NCI-H1436 treated with DMSO at 0.1 percent for 48 hours (cell line): ENCODE results near the gene CEP290.

ENCODE experiments used
- DNase-seq: peaks from one replicate; lab custom pipeline; 2025; lab: John Stamatoyannopoulos, UW

The CEP290 gene

GRCh38 chr12:88141774-88142609 is at the start of gene CEP290, which contains the start of gene TMTC3:
Gene CEP290, minus strand, starts transcription at chr12:88142088. Its CDS starts 781 bp downstream, at chr12:88141307.
Gene TMTC3, plus strand, starts transcription at chr12:88142307. Its CDS starts 6,009 bp downstream, at chr12:88148316.
- DNase-seq = peak; percentile 98

GRCh38 chr12:88188180-88188579 is 46.3 kb upstream of the CEP290 start:
- no peak for DNase-seq

GRCh38 chr12:88187571-88187970 is 45.7 kb upstream of the CEP290 start:
- no peak for DNase-seq

- DNase-seq = no peak
These were observed 44.1 kb upstream of the CEP290 start for GRCh38 chr12:88185988-88186387.

- DNase-seq = no peak
These were observed 43.4 kb upstream of the CEP290 start for GRCh38 chr12:88185279-88185678.

GRCh38 chr12:88184196-88184595 is 42.3 kb upstream of the CEP290 start:
- no peak for DNase-seq

GRCh38 chr12:88182416-88182815 is 40.5 kb upstream of the CEP290 start:
- DNase-seq = no peak

GRCh38 chr12:88181881-88182280 is 40.0 kb upstream of the CEP290 start:
- DNase-seq = no peak

GRCh38 chr12:88179436-88180014 is 37.6 kb upstream of the CEP290 start:
- no peak for DNase-seq

- no peak for DNase-seq
These were observed 33.7 kb upstream of the CEP290 start for GRCh38 chr12:88175544-88175943.

- DNase-seq = no peak
These were observed 31.0 kb upstream of the CEP290 start for GRCh38 chr12:88172844-88173407.

- no peak for DNase-seq
These were observed 25.5 kb upstream of the CEP290 start for GRCh38 chr12:88167384-88167783.

GRCh38 chr12:88166179-88166578 is 24.3 kb upstream of the CEP290 start:
- no peak for DNase-seq

- DNase-seq = no peak
These were observed 21.5 kb upstream of the CEP290 start for GRCh38 chr12:88163371-88163770.

- no peak for DNase-seq
These were observed 14.3 kb upstream of the CEP290 start for GRCh38 chr12:88156075-88156654.

- DNase-seq = no peak
These were observed 12.1 kb upstream of the CEP290 start for GRCh38 chr12:88153959-88154358.

- no peak for DNase-seq
These were observed 8.2 kb upstream of the CEP290 start for GRCh38 chr12:88150063-88150462.

GRCh38 chr12:88145567-88146505 is 3.9 kb upstream of the CEP290 start:
- no peak for DNase-seq

- DNase-seq = no peak
These were observed 2.9 kb upstream of the CEP290 start for GRCh38 chr12:88144546-88145468.

GRCh38 chr12:88144037-88144436 is 2.1 kb upstream of the CEP290 start:
- DNase-seq = no peak

- no peak for DNase-seq
These were observed 713 bp upstream of the CEP290 start for GRCh38 chr12:88142610-88142991.
